ENCODE results near the gene CFAP45.

- TF ChIP-seq ZNF274 (IDR thresholded peaks at IDR 0.05; ENCODE audit: low read depth, low read length) (no peak), SUZ12 (IDR thresholded peaks at IDR 0.05; ENCODE audit: extremely low read depth, insufficient read depth, insufficient read length) (no peak)
These were observed 893 bp upstream of the CFAP45 start for GRCh38 chr1:159900755-159901360.
